Epithelial cell of proximal tubule (primary cell): ENCODE data around the gene ZNF532. TPM values are rescaled to one million over a fixed set of nuclear protein-coding genes. Genes with fewer than 3 reads are reported as not detected.

Experiments used
- DNase-seq: peaks from one replicate; pipeline ENCODE4 v3.0.0-alpha.2; 2011; ENCODE audit warnings: low read depth
- H3K4me3 ChIP-seq: 2 replicates; pipeline ENCODE4 v1.5.1; 2011; ENCODE audit warnings: low read depth, mild to moderate bottlenecking, low read length
- CTCF ChIP-seq: conservative IDR thresholded peaks from 2 replicates; pipeline ENCODE4 v1.5.1; 2012; ENCODE audit warnings: low read depth, mild to moderate bottlenecking, low read length
- total RNA-seq: library from RNA; depleted of rRNA; stranded (reverse); fragments of >200 nt; gene quantifications from 2 replicates; pipeline ENCODE4 v1.2.3, GENCODE V29; 2015

Gene ZNF532
- total RNA-seq, 1 donor from 2014 or later: 70.2 TPM

- DNase-seq: no peak
- no peak overlapping the region for H3K4me3 ChIP-seq
- TF ChIP-seq CTCF: no peak
Measured at GRCh38 chr18:59011786-59012185, 147.1 kb downstream of the ZNF532 start.

GRCh38 chr18:59012815-59013705, 148.4 kb downstream of the ZNF532 start:
- DNase-seq: no peak
- no peak for TF ChIP-seq CTCF

GRCh38 chr18:59013744-59014143, 149.1 kb downstream of the ZNF532 start:
- TF ChIP-seq CTCF: no peak
- no peak for DNase-seq
- no peak overlapping the region for H3K4me3 ChIP-seq

More at GRCh38 chr18:59012815-59013705, 148.4 kb downstream of the ZNF532 start:
- no peak overlapping the region for H3K4me3 ChIP-seq

GRCh38 chr18:59015531-59016152, 151.0 kb downstream of the ZNF532 start:
- DNase-seq: no peak
- TF ChIP-seq CTCF: no peak

GRCh38 chr18:59021500-59021899, 156.8 kb downstream of the ZNF532 start:
- no peak for TF ChIP-seq CTCF
- no peak for DNase-seq
- H3K4me3 ChIP-seq: no peak overlapping the region

More at GRCh38 chr18:59015531-59016152, 151.0 kb downstream of the ZNF532 start:
- no peak overlapping the region for H3K4me3 ChIP-seq

GRCh38 chr18:59022167-59022945, 157.7 kb downstream of the ZNF532 start:
- peak; percentile 44 for DNase-seq
- no peak for TF ChIP-seq CTCF
- no peak overlapping the region for H3K4me3 ChIP-seq
